Right atrium auricular region (tissue), 2 donors: ENCODE measurements around the gene STK10. TPM values are rescaled to one million over a fixed set of nuclear protein-coding genes. Genes with fewer than 3 reads are reported as not detected.

Experiments used
- DNase-seq: peaks from one replicate; pipeline ENCODE4 v3.0.0-alpha.2; 2019; ENCODE audit warnings: low spot score
- H3K27ac ChIP-seq, 2 donors: fragments of 200-600 bp; sonication (generic); 1 replicate in 1 of 2; 2 replicates in 1 of 2; pipeline ENCODE4 v1.5.1; 2016 to 2019
- H3K27me3 ChIP-seq, 2 donors: fragments of 200-600 bp; sonication (generic); one replicate each; pipeline versions ENCODE4 v1.5.1 to v1.6.0; 2017 to 2019
- H3K36me3 ChIP-seq: fragments of 200-600 bp; sonication (generic); one replicate; pipeline ENCODE4 v1.5.1; 2016
- H3K4me1 ChIP-seq, 2 donors: fragments of 200-600 bp; sonication (generic); one replicate each; pipeline versions ENCODE4 v1.5.1 to v1.6.0; 2017 to 2019
- H3K4me3 ChIP-seq, 2 donors: fragments of 200-600 bp; sonication (generic); 1 replicate in 1 of 2; 2 replicates in 1 of 2; pipeline ENCODE4 v1.5.1; 2017 to 2019; ENCODE audit warnings: mild to moderate bottlenecking in 1 of 2, moderate library complexity in 1 of 2
- H3K9me3 ChIP-seq, 2 donors: fragments of 200-600 bp; sonication (generic); one replicate each; pipeline ENCODE4 v1.5.1; 2019
- total RNA-seq, 2 donors: library from RNA; depleted of rRNA; stranded (reverse); fragments of >200 nt; gene quantifications; one replicate each; pipeline ENCODE4 v1.1.0, GENCODE V29; 2016
- TF ChIP-seq, protein P1 (sequence below), 2 donors: fragments of 200-600 bp; sonication (generic); IDR thresholded peaks; one replicate each; pipeline ENCODE4 v1.5.1; 2019; ENCODE audit warnings: antibody characterized with exemption in 2 of 2

The STK10 gene
- total RNA-seq, 2 donors from 2014 or later: 6.9 to 10.8 TPM

DNA sequence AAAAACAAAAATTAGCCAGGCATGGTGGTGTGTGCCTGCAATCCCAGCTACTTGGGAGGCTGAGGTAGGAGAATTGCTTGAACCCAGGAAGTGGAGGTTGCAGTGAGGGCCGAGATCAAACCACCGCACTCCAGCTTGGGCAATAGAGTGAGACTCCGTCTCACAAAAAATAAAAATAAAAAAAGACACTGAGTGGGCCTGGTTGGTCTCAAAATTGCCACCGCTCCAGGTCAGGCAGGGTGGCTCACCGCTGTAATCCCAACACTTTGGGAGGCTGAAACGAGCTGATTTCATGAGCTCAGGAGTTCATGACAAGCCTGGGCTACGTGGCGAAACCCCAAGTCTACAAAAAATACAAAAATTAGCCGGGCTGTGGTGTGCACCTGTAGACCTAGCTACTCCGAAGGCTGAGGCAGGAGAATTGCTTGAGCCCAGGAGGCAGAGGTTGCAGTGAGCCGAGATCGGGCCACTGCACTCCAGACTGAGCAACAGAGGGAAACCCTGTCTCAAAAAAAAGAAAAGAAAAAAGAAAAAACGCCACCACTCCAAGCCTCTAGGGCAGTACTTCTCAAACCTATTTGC, 1.8 kb downstream of the STK10 start:
- Histone ChIP-seq H3K36me3 (no peaks in the 10 kb centered on the region), H3K27ac (peak overlapping the region; percentile 89 to 93), H3K4me1 (peaks cover 0 to 29% of the 10 kb centered on the region in 2 donors), H3K9me3 (no peaks in the 10 kb centered on the region), H3K4me3 (peak overlapping the region; percentile 77 to 82), H3K27me3 (no peaks in the 10 kb centered on the region)
- TF ChIP-seq, protein P1, sequence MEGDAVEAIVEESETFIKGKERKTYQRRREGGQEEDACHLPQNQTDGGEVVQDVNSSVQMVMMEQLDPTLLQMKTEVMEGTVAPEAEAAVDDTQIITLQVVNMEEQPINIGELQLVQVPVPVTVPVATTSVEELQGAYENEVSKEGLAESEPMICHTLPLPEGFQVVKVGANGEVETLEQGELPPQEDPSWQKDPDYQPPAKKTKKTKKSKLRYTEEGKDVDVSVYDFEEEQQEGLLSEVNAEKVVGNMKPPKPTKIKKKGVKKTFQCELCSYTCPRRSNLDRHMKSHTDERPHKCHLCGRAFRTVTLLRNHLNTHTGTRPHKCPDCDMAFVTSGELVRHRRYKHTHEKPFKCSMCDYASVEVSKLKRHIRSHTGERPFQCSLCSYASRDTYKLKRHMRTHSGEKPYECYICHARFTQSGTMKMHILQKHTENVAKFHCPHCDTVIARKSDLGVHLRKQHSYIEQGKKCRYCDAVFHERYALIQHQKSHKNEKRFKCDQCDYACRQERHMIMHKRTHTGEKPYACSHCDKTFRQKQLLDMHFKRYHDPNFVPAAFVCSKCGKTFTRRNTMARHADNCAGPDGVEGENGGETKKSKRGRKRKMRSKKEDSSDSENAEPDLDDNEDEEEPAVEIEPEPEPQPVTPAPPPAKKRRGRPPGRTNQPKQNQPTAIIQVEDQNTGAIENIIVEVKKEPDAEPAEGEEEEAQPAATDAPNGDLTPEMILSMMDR (IDR thresholded peaks at IDR 0.05): no peak
- no peak for DNase-seq

DNA sequence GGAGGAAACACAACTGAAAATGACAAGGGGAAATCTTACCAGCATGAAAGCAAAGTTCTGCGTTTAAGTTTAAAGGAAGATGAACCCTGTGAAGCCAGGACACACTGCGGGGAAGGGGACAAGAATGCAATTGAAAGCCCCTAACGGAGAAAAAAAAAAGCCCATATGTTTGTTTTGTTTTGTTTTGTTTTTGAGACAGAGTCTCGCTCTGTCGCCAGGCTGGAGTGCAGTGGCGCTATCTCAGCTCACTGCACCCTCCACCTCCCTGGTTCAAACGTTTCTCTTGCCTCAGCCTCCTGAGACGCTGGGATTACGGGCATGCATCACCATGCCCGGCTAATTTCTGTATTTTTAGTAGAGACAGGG, 2.9 kb downstream of the STK10 start:
- no peaks in the 10 kb centered on the region for H3K27me3 ChIP-seq
- H3K4me1 ChIP-seq: peaks cover 0 to 38% of the 10 kb centered on the region in 2 donors

DNA sequence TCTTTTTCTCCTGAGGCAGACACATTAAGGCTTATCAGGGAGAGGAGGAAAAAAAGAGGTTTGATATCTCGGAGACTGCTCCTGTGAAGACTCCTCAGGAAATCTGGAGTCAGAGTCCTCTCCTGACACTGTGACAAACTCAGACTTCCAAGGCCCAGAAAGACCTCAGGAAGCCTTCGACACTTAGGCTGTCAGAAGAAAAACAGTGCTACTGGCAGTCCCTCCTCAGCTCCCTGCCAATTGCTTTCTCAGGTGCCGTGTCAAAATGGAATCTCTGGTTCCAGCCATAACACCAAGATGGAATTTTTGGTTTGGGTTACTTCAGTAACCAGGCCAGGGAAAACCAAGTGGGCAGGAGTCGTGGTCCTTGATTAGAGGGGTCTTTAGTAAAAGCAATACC, 4.1 kb downstream of the STK10 start:
- H3K27ac ChIP-seq: no peak overlapping the region
- TF ChIP-seq, protein P1 (IDR thresholded peaks at IDR 0.05): no peak
- no peak for DNase-seq
- no peak overlapping the region for H3K4me3 ChIP-seq
- H3K27me3 ChIP-seq: no peaks in the 10 kb centered on the region
- no peaks in the 10 kb centered on the region for H3K36me3 ChIP-seq
- no peaks in the 10 kb centered on the region for H3K9me3 ChIP-seq
- H3K4me1 ChIP-seq: peaks cover 0 to 42% of the 10 kb centered on the region in 2 donors

More for the DNA sequence above, 2.9 kb downstream of the STK10 start:
- H3K27ac ChIP-seq: peak overlapping the region in 1 of 2 donors; percentile 30
- H3K9me3 ChIP-seq: no peaks in the 10 kb centered on the region
- DNase-seq: no peak
- no peaks in the 10 kb centered on the region for H3K36me3 ChIP-seq
- no peak overlapping the region for H3K4me3 ChIP-seq
- TF ChIP-seq, protein P1 (IDR thresholded peaks at IDR 0.05): no peak

DNA sequence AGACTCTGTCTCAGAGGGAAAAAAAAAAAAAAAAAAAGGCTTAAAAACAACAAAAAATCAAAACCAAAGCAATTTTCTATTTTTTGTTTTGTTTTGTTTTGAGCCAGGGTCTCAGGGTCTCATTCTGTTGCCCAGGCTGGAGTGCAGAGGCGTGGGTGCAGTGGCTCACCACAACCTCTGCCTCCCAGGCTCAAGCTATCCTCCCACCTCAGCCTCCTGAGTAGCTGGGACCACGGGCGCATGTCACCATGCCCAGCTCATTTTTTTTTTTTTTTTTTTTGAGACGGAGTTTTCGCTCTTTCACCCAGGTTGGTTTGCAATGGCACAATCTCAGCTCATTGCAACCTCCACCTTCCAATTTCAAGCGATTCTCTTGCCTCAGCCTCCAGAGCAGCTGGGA, 5.7 kb downstream of the STK10 start:
- no peak for DNase-seq
- TF ChIP-seq, protein P1 (IDR thresholded peaks at IDR 0.05): no peak
- Histone ChIP-seq H3K4me3 (no peak overlapping the region), H3K4me1 (peaks cover 0 to 49% of the 10 kb centered on the region in 2 donors), H3K27me3 (no peaks in the 10 kb centered on the region), H3K9me3 (no peaks in the 10 kb centered on the region), H3K36me3 (no peaks in the 10 kb centered on the region), H3K27ac (no peak overlapping the region)

DNA sequence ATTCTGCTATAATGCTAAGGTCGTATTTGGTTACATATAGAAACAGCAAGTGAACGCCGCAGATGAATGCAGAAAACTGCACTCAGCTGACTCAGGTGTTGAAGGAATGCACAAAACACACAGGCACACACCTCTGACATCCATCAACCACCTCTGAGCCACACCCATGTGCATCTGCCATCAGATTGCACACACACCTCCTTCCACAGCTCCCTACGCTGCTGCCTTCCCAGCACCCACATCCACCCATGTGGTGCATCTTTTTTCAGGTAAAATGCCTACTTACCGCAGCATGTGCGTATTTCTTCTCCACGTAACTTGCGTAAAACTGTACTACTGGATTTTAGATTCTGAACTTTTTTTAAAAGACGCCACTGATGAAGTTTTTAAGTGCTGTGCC, 7.1 kb downstream of the STK10 start:
- Histone ChIP-seq H3K4me1 (peaks cover 0 to 36% of the 10 kb centered on the region in 2 donors), H3K4me3 (no peak overlapping the region), H3K9me3 (no peaks in the 10 kb centered on the region), H3K36me3 (no peaks in the 10 kb centered on the region), H3K27me3 (no peaks in the 10 kb centered on the region), H3K27ac (no peak overlapping the region)
- no peak for DNase-seq
- TF ChIP-seq, protein P1 (IDR thresholded peaks at IDR 0.05): no peak
